ENCODE data around the gene DHX40. TPM values are rescaled to one million over a fixed set of nuclear protein-coding genes. Genes with fewer than 3 reads are reported as not detected.
A peak's percentile ranks its signal among the peaks of the same experiment; 100 is the strongest.
"Not testable (repeated sequence)": the region's sequence is repeated elsewhere in the genome, so short reads cannot be mapped to it uniquely, and the experiment has no call there.

The DHX40 gene
- total and polyA plus RNA-seq, 2 of the 13 experiments (the other 11 are each of a cell fraction or from before 2014, with no cell fraction given) = 22.2 to 37.0 TPM

- TF ChIP-seq ZNF556 (CRISPR knock-in tag; IDR thresholded peaks at IDR 0.05; ENCODE audit: borderline replicate concordance) (no peak), EP300 (IDR thresholded peaks at IDR 0.05; ENCODE audit: low read depth in 2 of 2, low read length in 2 of 2) (no peak), EP300 (CRISPR knock-in tag; IDR thresholded peaks at IDR 0.05; ENCODE audit: borderline replicate concordance) (no peak), MAFG (CRISPR knock-in tag; IDR thresholded peaks at IDR 0.05) (0 out of 2 replicates have a peak, but pooled peaks have one; percentile 27), KDM4B (CRISPR knock-in tag; IDR thresholded peaks at IDR 0.05) (0 out of 2 replicates have a peak, but pooled peaks have one; percentile 4)
Observed at GRCh38 chr17:59565959-59566324, 532 bp downstream of the DHX40 start (continued).

DNA sequence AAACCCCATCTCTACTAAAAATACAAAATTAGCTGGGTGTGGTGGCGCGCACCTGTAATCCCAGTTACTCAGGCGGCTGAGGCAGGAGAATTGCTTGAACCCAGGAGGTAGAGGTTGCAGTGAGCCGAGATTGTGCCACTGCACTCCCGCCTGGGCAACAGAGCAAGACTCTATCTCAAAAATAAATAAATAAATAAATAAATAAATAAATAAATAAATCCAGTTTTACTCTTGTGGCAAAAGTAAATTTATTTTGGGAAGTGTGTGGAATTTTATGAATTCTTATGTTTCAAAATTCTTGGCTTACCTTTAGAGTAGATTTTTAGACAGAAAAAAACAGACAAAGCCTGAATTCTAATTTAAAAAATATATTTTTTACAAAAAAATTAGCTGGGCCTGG is 3.7 kb downstream of the DHX40 start:
- H3K9me3 ChIP-seq (ENCODE audit: low read length); H4K20me1 ChIP-seq (ENCODE audit: insufficient read depth, low read length); H3K36me3 ChIP-seq (replicated peaks in 1 of 2; ENCODE audit: control insufficient read depth in 1 of 2, insufficient read depth in 2 of 2, low read length in 2 of 2); H2AFZ ChIP-seq (ENCODE audit: low read length); in situ Hi-C loops (cut with HindIII; ENCODE audit: extremely low pct_ligation_motif_present, low pct_unique_long_range_greater_than_20kb); H3K27ac ChIP-seq (ENCODE audit: extremely low read length, insufficient read depth, low read length); H3K9ac ChIP-seq (ENCODE audit: insufficient read depth, low read depth, low read length); H3K27me3 ChIP-seq (ENCODE audit: control insufficient read depth in 1 of 2, insufficient read depth in 2 of 2, low read length in 2 of 2); intact Hi-C loops (cut with micrococcal nuclease; ENCODE audit: unreplicated experiment); BruUV-seq (replicated peaks); H3K4me3 ChIP-seq (replicated peaks in 1 of 3; ENCODE audit: insufficient read depth in 1 of 3, low read depth in 2 of 3, low read length in 3 of 3); H3K4me2 ChIP-seq (ENCODE audit: low read depth, low read length); FAIRE-seq; POLR2A ChIA-PET; CTCF ChIA-PET (ENCODE audit: low intra/inter-chr PET ratio, low total read pairs); DNase-seq (ENCODE audit: low spot score); ATAC-seq: not testable (repeated sequence)
- Histone ChIP-seq H3K4me1 (ENCODE audit: insufficient read depth, low read length) (peaks cover 16% of the 10 kb centered on the region), H3K79me2 (ENCODE audit: insufficient read depth, low read length) (peaks cover 11% of the 10 kb centered on the region)
- WGBS (ENCODE audit: low lambda C conversion rate) = 98% methylated on average over 5 of the region's 5 CpGs

- no peak overlapping the region for H2AFZ ChIP-seq (ENCODE audit: low read length)
- CTCF ChIA-PET (ENCODE audit: low intra/inter-chr PET ratio, low total read pairs) = interaction anchor here (0.6 kb wide), 1 partner anchor 1328 kb away, joined by 4 read pairs; no protein-coding TSS in a partner anchor
- H3K4me2 ChIP-seq (ENCODE audit: low read depth, low read length) = no peak overlapping the region
- 92% methylated on average over 10 of the region's 10 CpGs for WGBS (ENCODE audit: low lambda C conversion rate)
- in situ Hi-C loops (cut with HindIII; ENCODE audit: extremely low pct_ligation_motif_present, low pct_unique_long_range_greater_than_20kb) = no loop called here
- H3K36me3 ChIP-seq (replicated peaks in 1 of 2; ENCODE audit: control insufficient read depth in 1 of 2, insufficient read depth in 2 of 2, low read length in 2 of 2) = 0 out of 5 replicates have a peak, but pooled peaks cover 0 to 3% of the 10 kb centered on the region in 2 experiments
- POLR2A ChIA-PET = no interaction called here
- TF ChIP-seq CEBPB (IDR thresholded peaks at IDR 0.05; ENCODE audit: borderline replicate concordance, low read depth, low read length) = peak; percentile 58
- TF ChIP-seq FOXK2 (IDR thresholded peaks at IDR 0.05) = no peak
- TF ChIP-seq MLLT10 (CRISPR knock-in tag; IDR thresholded peaks at IDR 0.05) = no peak
- TF ChIP-seq ATF7 (IDR thresholded peaks at IDR 0.05) = 0 out of 2 replicates have a peak, but pooled peaks have one; percentile 32
- TF ChIP-seq ATF7 (CRISPR knock-in tag; IDR thresholded peaks at IDR 0.05) = no peak
- FAIRE-seq (no peak), DNase-seq (ENCODE audit: low spot score) (no peak), ATAC-seq (no peak)
- H3K4me3 ChIP-seq (replicated peaks in 1 of 3; ENCODE audit: insufficient read depth in 1 of 3, low read depth in 2 of 3, low read length in 3 of 3) = no peak overlapping the region
- H3K79me2 ChIP-seq (ENCODE audit: insufficient read depth, low read length) = no peaks in the 10 kb centered on the region
- no peaks in the 10 kb centered on the region for H3K27me3 ChIP-seq (ENCODE audit: control insufficient read depth in 1 of 2, insufficient read depth in 2 of 2, low read length in 2 of 2)
- H3K4me1 ChIP-seq (ENCODE audit: insufficient read depth, low read length) = no peaks in the 10 kb centered on the region
- no peaks in the 10 kb centered on the region for H4K20me1 ChIP-seq (ENCODE audit: insufficient read depth, low read length)
- BruUV-seq (replicated peaks) = no TSS peak
- H3K27ac ChIP-seq (ENCODE audit: extremely low read length, insufficient read depth, low read length) = no peak overlapping the region
- H3K9ac ChIP-seq (ENCODE audit: insufficient read depth, low read depth, low read length) = no peak overlapping the region
- intact Hi-C loops (cut with micrococcal nuclease; ENCODE audit: unreplicated experiment) = no loop called here
- no peaks in the 10 kb centered on the region for H3K9me3 ChIP-seq (ENCODE audit: low read length)
Observed at GRCh38 chr17:59572301-59572924, 7.0 kb downstream of the DHX40 start.

GRCh38 chr17:59584168-59584567 is 18.8 kb downstream of the DHX40 start:
- H3K4me3 ChIP-seq (replicated peaks in 1 of 3; ENCODE audit: insufficient read depth in 1 of 3, low read depth in 2 of 3, low read length in 3 of 3); intact Hi-C loops (cut with micrococcal nuclease; ENCODE audit: unreplicated experiment); H3K4me1 ChIP-seq (ENCODE audit: insufficient read depth, low read length); DNase-seq (ENCODE audit: low spot score); H3K9ac ChIP-seq (ENCODE audit: insufficient read depth, low read depth, low read length); H3K9me3 ChIP-seq (ENCODE audit: low read length); H2AFZ ChIP-seq (ENCODE audit: low read length); H3K4me2 ChIP-seq (ENCODE audit: low read depth, low read length); H3K27ac ChIP-seq (ENCODE audit: extremely low read length, insufficient read depth, low read length); H3K36me3 ChIP-seq (replicated peaks in 1 of 2; ENCODE audit: control insufficient read depth in 1 of 2, insufficient read depth in 2 of 2, low read length in 2 of 2); BruUV-seq (replicated peaks); H3K79me2 ChIP-seq (ENCODE audit: insufficient read depth, low read length); FAIRE-seq; in situ Hi-C loops (cut with HindIII; ENCODE audit: extremely low pct_ligation_motif_present, low pct_unique_long_range_greater_than_20kb); POLR2A ChIA-PET; H4K20me1 ChIP-seq (ENCODE audit: insufficient read depth, low read length); CTCF ChIA-PET (ENCODE audit: low intra/inter-chr PET ratio, low total read pairs); ATAC-seq; H3K27me3 ChIP-seq (ENCODE audit: control insufficient read depth in 1 of 2, insufficient read depth in 2 of 2, low read length in 2 of 2): not testable (repeated sequence)
- WGBS (ENCODE audit: low lambda C conversion rate) = no CpG with 5 or more reads among the region's 1 CpG

Data from HepG2 (cell line).